B cell (primary cell): ENCODE results near the gene PIGQ. TPM values are rescaled to one million over a fixed set of nuclear protein-coding genes. Genes with fewer than 3 reads are reported as not detected.

ENCODE experiments used
- ATAC-seq: fragments of 200-7000 bp; cut with Tn5 transposase; one replicate; pipeline ENCODE4 v1.10.0; 2021; ENCODE audit warnings: low read depth, mild to moderate bottlenecking, moderate number of reproducible peaks, moderate library complexity
- CTCF ChIA-PET: fragments of 350-600 bp; sonication (Branson Sonifier 250); formaldehyde crosslinking; loops from one replicate; lab custom pipeline; 2021; ENCODE audit warnings: antibody characterized with exemption, inconsistent platforms; lab: Charles Lee
- POLR2A ChIA-PET: fragments of 350-600 bp; sonication (Branson Sonifier 250); formaldehyde crosslinking; loops from one replicate; lab custom pipeline; 2021; ENCODE audit warnings: antibody characterized with exemption; lab: Charles Lee
- DNase-seq: peaks from one replicate; pipeline ENCODE4 v3.0.0; 2013
- H2AFZ ChIP-seq: 2 replicates; pipeline ENCODE4 v1.6.1; 2012; ENCODE audit warnings: mild to moderate bottlenecking, low read depth, low read length; ENCODE audit not compliant: insufficient read depth, poor library complexity, severe bottlenecking
- H3K27ac ChIP-seq, 2 donors: 1 replicate in 1 of 2; 2 replicates in 1 of 2; pipeline ENCODE4 v1.5.1; 2012 to 2013; ENCODE audit warnings: low read length in 2 of 2, mild to moderate bottlenecking in 2 of 2, moderate library complexity in 1 of 2
- H3K27me3 ChIP-seq, 4 experiments: fragments of 200-600 bp in 1 of 4; sonication (generic) in 1 of 4; replicated peaks in 1 of 4; 1 replicate in 2 of 4; 2 replicates in 2 of 4; pipeline versions ENCODE4 v1.6.1 to v1.7.0; 2013 to 2016; ENCODE audit warnings: low read length in 3 of 4, mild to moderate bottlenecking in 2 of 4, mixed read lengths in 1 of 4, moderate library complexity in 1 of 4; ENCODE audit not compliant: insufficient read depth in 4 of 4, control insufficient read depth in 3 of 4; ENCODE audit errors: control extremely low read depth in 1 of 4
- H3K36me3 ChIP-seq, 2 experiments: replicated peaks in 1 of 2; 1 replicate in 1 of 2; 2 replicates in 1 of 2; pipeline versions ENCODE4 v1.6.1 to v1.7.1; 2013; ENCODE audit warnings: low read length in 1 of 2; ENCODE audit not compliant: insufficient read depth in 2 of 2, control insufficient read depth in 1 of 2; ENCODE audit errors: control extremely low read depth in 1 of 2, extremely low read depth in 1 of 2
- H3K4me1 ChIP-seq, 2 donors: fragments of 200-600 bp in 1 of 2; sonication (generic) in 1 of 2; 1 replicate in 1 of 2; 2 replicates in 1 of 2; pipeline versions ENCODE4 v1.5.1 to v1.6.1; 2013 to 2017; ENCODE audit warnings: low read length in 2 of 2; ENCODE audit not compliant: control insufficient read depth in 2 of 2, insufficient read depth in 2 of 2
- H3K4me2 ChIP-seq: replicated peaks from 2 replicates; pipeline ENCODE3; 2012; ENCODE audit warnings: mild to moderate bottlenecking, low read depth, low read length; ENCODE audit not compliant: poor library complexity, severe bottlenecking
- H3K4me3 ChIP-seq, 5 experiments: fragments of 200-600 bp in 1 of 5; sonication (generic) in 1 of 5; 1 replicate in 3 of 5; 2 replicates in 2 of 5; pipeline versions ENCODE4 v1.5.1 to v1.7.0; 2011 to 2016; ENCODE audit warnings: low read length in 4 of 5, mild to moderate bottlenecking in 4 of 5, low read depth in 2 of 5, control low read depth in 1 of 5, moderate library complexity in 1 of 5; ENCODE audit not compliant: insufficient read depth in 1 of 5; ENCODE audit errors: control extremely low read depth in 1 of 5, extremely low read depth in 1 of 5
- H3K79me2 ChIP-seq: fragments of 200-600 bp; sonication (generic); one replicate; pipeline ENCODE4 v1.6.0; 2016; ENCODE audit warnings: low read length; ENCODE audit not compliant: control insufficient read depth, insufficient read depth
- H3K9ac ChIP-seq: fragments of 200-600 bp; sonication (generic); 2 replicates; pipeline ENCODE4 v1.6.1; 2017; ENCODE audit warnings: mild to moderate bottlenecking, low read length, moderate library complexity
- H3K9me3 ChIP-seq, 3 donors: one replicate each; pipeline versions ENCODE4 v1.6.1 to v1.7.1; 2013; ENCODE audit warnings: low read length in 2 of 3; ENCODE audit not compliant: control insufficient read depth in 2 of 3, insufficient read depth in 1 of 3; ENCODE audit errors: control extremely low read depth in 1 of 3
- H4K20me1 ChIP-seq: 2 replicates; pipeline ENCODE4 v1.6.0; 2012; ENCODE audit warnings: mild to moderate bottlenecking, low read length; ENCODE audit not compliant: insufficient read depth, control insufficient read depth, poor library complexity, severe bottlenecking
- H3K27ac Mint-ChIP-seq: one replicate; pipeline ENCODE4 v1.8.0; 2021; ENCODE audit warnings: mixed read lengths
- H3K27me3 Mint-ChIP-seq: one replicate; pipeline ENCODE4 v1.8.0; 2021; ENCODE audit warnings: mixed read lengths
- H3K4me1 Mint-ChIP-seq: one replicate; pipeline ENCODE4 v1.8.0; 2021; ENCODE audit warnings: mixed read lengths
- H3K4me3 Mint-ChIP-seq: one replicate; pipeline ENCODE4 v1.8.0; 2021; ENCODE audit warnings: mixed read lengths
- H3K9me3 Mint-ChIP-seq: one replicate; pipeline ENCODE4 v1.8.0; 2022; ENCODE audit warnings: mixed read lengths; ENCODE audit not compliant: insufficient read depth
- EZH2 ChIP-seq: IDR thresholded peaks from 2 replicates; pipeline ENCODE4 v1.6.1; 2012; ENCODE audit warnings: borderline replicate concordance, low read depth, mild to moderate bottlenecking, moderate library complexity, low read length; ENCODE audit not compliant: insufficient read depth, poor library complexity, severe bottlenecking
- WGBS: methylation state at CpG from one replicate; pipeline ENCODE4 v1.1.5; 2013; ENCODE audit warnings: missing lambda C conversion rate; ENCODE audit not compliant: insufficient coverage; 5-methylcytosine and 5-hydroxymethylcytosine counted together
- intact Hi-C: fragments of 100-400 bp; cut with micrococcal nuclease; formaldehyde crosslinking; loops from one replicate; pipeline ENCODE4 v1.10.0; 2022
- polyA plus RNA-seq: library from polyadenylated mRNA; depleted of rRNA; stranded (reverse); fragments of >200 nt; gene quantifications from 2 replicates; pipeline ENCODE4 v1.2.3, GENCODE V29; 2012
- total RNA-seq, 2 donors: library from RNA; stranded (reverse); fragments of 120-200 nt in 1 of 2; gene quantifications; 1 replicate in 1 of 2; 2 replicates in 1 of 2; pipeline versions ENCODE4 v1.2.3 to v1.2.4, GENCODE V29; 2013 to 2022
- TF ChIP-seq, protein P1 (sequence below): fragments of 200-600 bp; IDR thresholded peaks from one replicate; pipeline ENCODE4 v1.8.0; 2022; ENCODE audit warnings: antibody characterized with exemption, mild to moderate bottlenecking

PIGQ gene
- total and polyA plus RNA-seq, 2 donors (not counting 1 experiment from before 2014, with no cell fraction given), result 56.9 to 68.5 TPM

DNA sequence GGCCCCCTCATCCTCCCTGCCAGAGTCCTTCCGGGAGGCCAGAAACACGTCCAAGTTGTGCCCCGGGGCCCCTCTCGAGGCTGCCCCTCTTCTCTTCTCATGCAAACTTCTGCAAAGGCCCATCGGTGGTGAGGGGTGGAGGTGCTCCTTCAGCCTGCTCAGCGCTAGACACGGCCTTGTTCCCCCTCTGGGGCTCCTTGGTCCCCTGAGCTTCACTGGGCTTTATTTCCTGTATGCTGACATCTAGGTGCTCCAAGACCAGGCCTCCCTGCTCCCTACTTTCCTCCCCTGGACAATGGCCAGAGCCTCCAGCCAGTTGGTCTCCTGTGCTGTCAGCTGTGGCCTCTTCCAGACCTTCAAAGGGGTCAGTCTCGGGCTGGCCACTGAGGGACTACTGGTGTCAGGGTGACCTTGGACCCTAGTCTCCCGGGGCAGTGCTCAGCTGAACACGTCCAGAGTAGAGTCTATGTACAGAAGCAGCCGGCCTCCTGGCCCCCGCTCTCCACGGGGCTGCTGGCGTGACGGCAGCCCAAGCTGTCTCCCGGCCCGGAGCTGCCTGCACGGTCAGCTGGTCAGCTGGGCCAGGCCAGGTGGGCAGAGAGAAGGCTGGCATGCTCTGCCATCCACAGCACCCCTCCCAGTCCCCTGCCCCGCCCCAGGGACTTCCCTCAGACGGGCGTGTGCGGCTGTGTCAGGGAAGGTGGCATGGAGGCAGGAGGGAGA lies 11.3 kb upstream of the PIGQ start:
- Histone ChIP-seq H3K36me3 (peaks cover 0 to 2% of the 10 kb centered on the region in 2 experiments), H3K4me2 (no peak overlapping the region), H3K9ac (no peak overlapping the region), H3K4me3 (no peak overlapping the region), H3K27ac (no peak overlapping the region), H3K79me2 (no peaks in the 10 kb centered on the region), H3K27me3 (peaks cover 0 to 34% (median 10%) of the 10 kb centered on the region in 4 experiments), H2AFZ (no peak overlapping the region), H3K4me1 (peaks cover 3 to 6% of the 10 kb centered on the region in 2 donors), H4K20me1 (no peaks in the 10 kb centered on the region), H3K9me3 (peaks cover 0 to 7% (median 0%) of the 10 kb centered on the region in 3 donors)
- WGBS, result 69% methylated on average over 18 of the region's 22 CpGs
- Mint-ChIP-seq H3K4me1 (peaks cover 2% of the 10 kb centered on the region), H3K9me3 (no peaks in the 10 kb centered on the region), H3K27me3 (peaks cover 10% of the 10 kb centered on the region), H3K4me3 (no peak overlapping the region), H3K27ac (no peak overlapping the region)
- DNase-seq, result no peak
- no peak for ATAC-seq
- intact Hi-C loops, result no loop called here
- TF ChIP-seq EZH2, result no peak
- TF ChIP-seq, protein P1, sequence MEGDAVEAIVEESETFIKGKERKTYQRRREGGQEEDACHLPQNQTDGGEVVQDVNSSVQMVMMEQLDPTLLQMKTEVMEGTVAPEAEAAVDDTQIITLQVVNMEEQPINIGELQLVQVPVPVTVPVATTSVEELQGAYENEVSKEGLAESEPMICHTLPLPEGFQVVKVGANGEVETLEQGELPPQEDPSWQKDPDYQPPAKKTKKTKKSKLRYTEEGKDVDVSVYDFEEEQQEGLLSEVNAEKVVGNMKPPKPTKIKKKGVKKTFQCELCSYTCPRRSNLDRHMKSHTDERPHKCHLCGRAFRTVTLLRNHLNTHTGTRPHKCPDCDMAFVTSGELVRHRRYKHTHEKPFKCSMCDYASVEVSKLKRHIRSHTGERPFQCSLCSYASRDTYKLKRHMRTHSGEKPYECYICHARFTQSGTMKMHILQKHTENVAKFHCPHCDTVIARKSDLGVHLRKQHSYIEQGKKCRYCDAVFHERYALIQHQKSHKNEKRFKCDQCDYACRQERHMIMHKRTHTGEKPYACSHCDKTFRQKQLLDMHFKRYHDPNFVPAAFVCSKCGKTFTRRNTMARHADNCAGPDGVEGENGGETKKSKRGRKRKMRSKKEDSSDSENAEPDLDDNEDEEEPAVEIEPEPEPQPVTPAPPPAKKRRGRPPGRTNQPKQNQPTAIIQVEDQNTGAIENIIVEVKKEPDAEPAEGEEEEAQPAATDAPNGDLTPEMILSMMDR, result no peak
- ChIA-PET POLR2A (no interaction called here), CTCF (no interaction called here)

DNA sequence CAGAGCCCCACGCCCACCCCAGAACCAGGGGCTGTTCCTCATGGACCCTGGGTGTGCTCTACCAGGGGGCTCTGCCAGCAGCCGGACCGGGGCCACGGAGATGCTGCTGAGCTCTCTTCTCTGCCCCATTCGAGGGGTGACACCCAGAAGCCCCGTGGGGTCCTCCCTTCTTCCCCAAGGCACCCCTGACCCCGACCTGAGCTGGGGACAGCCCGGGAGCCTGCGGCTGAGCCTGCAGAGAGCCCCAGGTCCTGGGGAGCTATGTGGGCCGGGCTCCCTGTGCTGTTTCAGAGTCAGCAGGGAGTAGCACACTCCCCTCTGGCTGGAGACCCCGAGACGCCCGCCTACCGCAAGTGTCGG lies 10.8 kb upstream of the PIGQ start:
- no peak for ATAC-seq
- peaks cover 0 to 34% (median 10%) of the 10 kb centered on the region in 4 experiments for H3K27me3 ChIP-seq
- H3K4me1 ChIP-seq, result peaks cover 3 to 6% of the 10 kb centered on the region in 2 donors
- H3K9me3 ChIP-seq, result peaks cover 0 to 7% (median 0%) of the 10 kb centered on the region in 3 donors
- POLR2A ChIA-PET, result no interaction called here
- Mint-ChIP-seq H3K27me3 (peaks cover 10% of the 10 kb centered on the region), H3K27ac (no peak overlapping the region), H3K9me3 (no peaks in the 10 kb centered on the region), H3K4me3 (no peak overlapping the region), H3K4me1 (peaks cover 2% of the 10 kb centered on the region)
- TF ChIP-seq EZH2, result no peak
- TF ChIP-seq, protein P1, result no peak
- no peak overlapping the region for H3K4me2 ChIP-seq
- intact Hi-C loops, result no loop called here
- DNase-seq, result no peak
- H3K36me3 ChIP-seq, result peaks cover 0 to under 1% of the 10 kb centered on the region in 2 experiments
- CTCF ChIA-PET, result no interaction called here
- no peak overlapping the region for H3K9ac ChIP-seq
- H3K4me3 ChIP-seq, result no peak overlapping the region
- no peak overlapping the region for H3K27ac ChIP-seq
- H4K20me1 ChIP-seq, result no peaks in the 10 kb centered on the region
- WGBS, result 91% methylated on average over 15 of the region's 15 CpGs
- no peaks in the 10 kb centered on the region for H3K79me2 ChIP-seq
- no peak overlapping the region for H2AFZ ChIP-seq
